NCI-H82 treated with DMSO at 0.1 percent for 48 hours (cell line): Measurements from ENCODE around the gene COL17A1.
A peak's percentile ranks its signal among the peaks of the same experiment; 100 is the strongest.

Source experiments
- DNase-seq: peaks from one replicate; lab custom pipeline; 2025; ENCODE audit not compliant: unreplicated experiment; lab: John Stamatoyannopoulos, UW

Gene COL17A1

GRCh38 chr10:104034401-104035193, 51.1 kb downstream of the COL17A1 start:
- no peak for DNase-seq

- DNase-seq = no peak
Measured at GRCh38 chr10:104033966-104034365, 51.7 kb downstream of the COL17A1 start.

- no peak for DNase-seq
Measured at GRCh38 chr10:104033401-104033930, 52.2 kb downstream of the COL17A1 start.

GRCh38 chr10:104032144-104032775, 53.4 kb downstream of the COL17A1 start:
- no peak for DNase-seq

GRCh38 chr10:104031631-104032030, 54.0 kb downstream of the COL17A1 start:
- DNase-seq = no peak

GRCh38 chr10:104029521-104029860, 56.2 kb downstream of the COL17A1 start:
- DNase-seq = no peak

- no peak for DNase-seq
Measured at GRCh38 chr10:104028823-104029520, 56.7 kb downstream of the COL17A1 start.

- DNase-seq = no peak
Measured at GRCh38 chr10:104028146-104028545, 57.5 kb downstream of the COL17A1 start.

- no peak for DNase-seq
Measured at GRCh38 chr10:104026762-104027161, 58.9 kb downstream of the COL17A1 start.

GRCh38 chr10:104025524-104025923, 60.2 kb downstream of the COL17A1 start:
- DNase-seq = no peak

GRCh38 chr10:104022026-104022425, 63.7 kb downstream of the COL17A1 start:
- DNase-seq = no peak

GRCh38 chr10:104021246-104021645, 64.4 kb downstream of the COL17A1 start:
- DNase-seq = no peak

- no peak for DNase-seq
Measured at GRCh38 chr10:104020020-104020419, 65.7 kb downstream of the COL17A1 start.

GRCh38 chr10:104018471-104018870, 67.2 kb downstream of the COL17A1 start:
- peak; percentile 85 for DNase-seq

- no peak for DNase-seq
Measured at GRCh38 chr10:104016661-104017060, 69.0 kb downstream of the COL17A1 start.

GRCh38 chr10:104014176-104014575, 71.5 kb downstream of the COL17A1 start:
- no peak for DNase-seq

- DNase-seq = no peak
Measured at GRCh38 chr10:104013489-104013888, 72.2 kb downstream of the COL17A1 start.

- no peak for DNase-seq
Measured at GRCh38 chr10:104011904-104012303, 73.8 kb downstream of the COL17A1 start.

GRCh38 chr10:104005172-104005863, 80.4 kb downstream of the COL17A1 start:
- DNase-seq = no peak

- DNase-seq = no peak
Measured at GRCh38 chr10:104002911-104003310, 82.8 kb downstream of the COL17A1 start.

GRCh38 chr10:103998805-103999204, 86.9 kb downstream of the COL17A1 start:
- DNase-seq = no peak
